ENCODE results near the gene USP7. TPM values are rescaled to one million over a fixed set of nuclear protein-coding genes. Genes with fewer than 3 reads are reported as not detected.

The USP7 gene
- total and polyA plus RNA-seq, 10 of the 15 experiments (the other 5 are each of a cell fraction or from before 2014, with no cell fraction given), result 16.2 to 133 (median 60.5) TPM

Other genes with a start within 250 kb of the USP7 start
- 9.0 and 10.6 TPM in 2 replicates for gene TMEM186, start 166.3 kb downstream of the USP7 start, total RNA-seq (2014; rRNA removed)
- 11.9 and 13.0 TPM in 2 replicates for gene TMEM186, start 166.3 kb downstream of the USP7 start, total RNA-seq (2014; rRNA removed; fragmentation: Illumina TruSeq; extraction: Trizol)
- gene TMEM186, start 166.3 kb downstream of the USP7 start, total RNA-seq (2021), result 15.8 and 16.9 TPM in 2 replicates
- 12.8 and 15.8 TPM in 2 replicates for gene TMEM186, start 166.3 kb downstream of the USP7 start, polyA plus RNA-seq (2011; rRNA removed)
- gene TMEM186, start 166.3 kb downstream of the USP7 start, polyA plus RNA-seq (2014; fragmentation: Illumina TruSeq; extraction: Trizol), result 15.4 and 16.7 TPM in 2 replicates
- 10 to 100 TPM; 27.3 to 28.9 TPM for gene TMEM186, start 166.3 kb downstream of the USP7 start, polyA plus RNA-seq (2014; fragmentation: Nextera tagmentation; extraction: Ambion mirVana)
- 17.2 and 17.4 TPM in 2 replicates for gene TMEM186, start 166.3 kb downstream of the USP7 start, polyA plus RNA-seq (2014; rRNA removed)
- 10 to 100 TPM; 23.3 to 28.1 TPM for gene TMEM186, start 166.3 kb downstream of the USP7 start, polyA plus RNA-seq (2016; fragmentation: Nextera tagmentation; extraction: Ambion mirVana)
- 52.0 and 52.3 TPM in 2 replicates for gene PMM2, start 166.1 kb downstream of the USP7 start, total RNA-seq (2014; rRNA removed)
- gene PMM2, start 166.1 kb downstream of the USP7 start, total RNA-seq (2014; rRNA removed; fragmentation: Illumina TruSeq; extraction: Trizol), result 56.2 and 58.1 TPM in 2 replicates
- 51.6 and 61.4 TPM in 2 replicates for gene PMM2, start 166.1 kb downstream of the USP7 start, total RNA-seq (2021)
- 33.2 and 46.7 TPM in 2 replicates for gene PMM2, start 166.1 kb downstream of the USP7 start, polyA plus RNA-seq (2011; rRNA removed)
- gene PMM2, start 166.1 kb downstream of the USP7 start, polyA plus RNA-seq (2014; fragmentation: Illumina TruSeq; extraction: Trizol), result 69.4 and 108 TPM in 2 replicates
- 10 to 100 TPM; 22.6 to 24.2 TPM for gene PMM2, start 166.1 kb downstream of the USP7 start, polyA plus RNA-seq (2014; fragmentation: Nextera tagmentation; extraction: Ambion mirVana)
- gene PMM2, start 166.1 kb downstream of the USP7 start, polyA plus RNA-seq (2014; rRNA removed), result 57.5 TPM in 2 replicates
- 10 to 100 TPM; 47.8 to 52.6 TPM for gene PMM2, start 166.1 kb downstream of the USP7 start, polyA plus RNA-seq (2016; fragmentation: Nextera tagmentation; extraction: Ambion mirVana)
- gene CARHSP1, start 94.9 kb downstream of the USP7 start, total RNA-seq (2014; rRNA removed), result 92.3 and 109 TPM in 2 replicates
- gene CARHSP1, start 94.9 kb downstream of the USP7 start, total RNA-seq (2014; rRNA removed; fragmentation: Illumina TruSeq; extraction: Trizol), result 40.5 and 45.0 TPM in 2 replicates
- gene CARHSP1, start 94.9 kb downstream of the USP7 start, total RNA-seq (2021), result 61.3 and 68.6 TPM in 2 replicates
- 39.2 and 65.3 TPM in 2 replicates for gene CARHSP1, start 94.9 kb downstream of the USP7 start, polyA plus RNA-seq (2011; rRNA removed)
- gene CARHSP1, start 94.9 kb downstream of the USP7 start, polyA plus RNA-seq (2014; fragmentation: Illumina TruSeq; extraction: Trizol), result 24.7 and 34.1 TPM in 2 replicates
- gene CARHSP1, start 94.9 kb downstream of the USP7 start, polyA plus RNA-seq (2014; fragmentation: Nextera tagmentation; extraction: Ambion mirVana), result 1 to 10 TPM; 5.5 to 8.4 TPM
- 104 and 112 TPM in 2 replicates for gene CARHSP1, start 94.9 kb downstream of the USP7 start, polyA plus RNA-seq (2014; rRNA removed)
- gene CARHSP1, start 94.9 kb downstream of the USP7 start, polyA plus RNA-seq (2016; fragmentation: Nextera tagmentation; extraction: Ambion mirVana), result 10 to 100 TPM; 83.2 to 86.2 TPM
- gene LITAFD, start 81.6 kb downstream of the USP7 start, total RNA-seq (2014; rRNA removed), result not detected in 2 replicates
- not detected in 2 replicates for gene LITAFD, start 81.6 kb downstream of the USP7 start, total RNA-seq (2014; rRNA removed; fragmentation: Illumina TruSeq; extraction: Trizol)
- gene LITAFD, start 81.6 kb downstream of the USP7 start, total RNA-seq (2021), result not detected in 2 replicates
- not detected in 2 replicates for gene LITAFD, start 81.6 kb downstream of the USP7 start, polyA plus RNA-seq (2011; rRNA removed)
- gene LITAFD, start 81.6 kb downstream of the USP7 start, polyA plus RNA-seq (2014; fragmentation: Illumina TruSeq; extraction: Trizol), result not detected in 2 replicates
- gene LITAFD, start 81.6 kb downstream of the USP7 start, polyA plus RNA-seq (2014; fragmentation: Nextera tagmentation; extraction: Ambion mirVana), result not detected
- not detected in 2 replicates for gene LITAFD, start 81.6 kb downstream of the USP7 start, polyA plus RNA-seq (2014; rRNA removed)
- gene LITAFD, start 81.6 kb downstream of the USP7 start, polyA plus RNA-seq (2016; fragmentation: Nextera tagmentation; extraction: Ambion mirVana), result not detected
- gene HAPSTR1, start 127.7 kb upstream of the USP7 start, total RNA-seq (2014; rRNA removed), result 37.5 and 43.6 TPM in 2 replicates
- 36.4 and 37.2 TPM in 2 replicates for gene HAPSTR1, start 127.7 kb upstream of the USP7 start, total RNA-seq (2014; rRNA removed; fragmentation: Illumina TruSeq; extraction: Trizol)
- gene HAPSTR1, start 127.7 kb upstream of the USP7 start, total RNA-seq (2021), result 50.3 and 52.5 TPM in 2 replicates
- 32.5 and 43.1 TPM in 2 replicates for gene HAPSTR1, start 127.7 kb upstream of the USP7 start, polyA plus RNA-seq (2011; rRNA removed)
- 22.7 and 25.4 TPM in 2 replicates for gene HAPSTR1, start 127.7 kb upstream of the USP7 start, polyA plus RNA-seq (2014; fragmentation: Illumina TruSeq; extraction: Trizol)
- 10 to 100 TPM in 1 of 2 experiments, 1 to 10 TPM in 1; 8.7 to 12.5 TPM for gene HAPSTR1, start 127.7 kb upstream of the USP7 start, polyA plus RNA-seq (2014; fragmentation: Nextera tagmentation; extraction: Ambion mirVana)
- gene HAPSTR1, start 127.7 kb upstream of the USP7 start, polyA plus RNA-seq (2014; rRNA removed), result 21.7 and 23.5 TPM in 2 replicates
- gene HAPSTR1, start 127.7 kb upstream of the USP7 start, polyA plus RNA-seq (2016; fragmentation: Nextera tagmentation; extraction: Ambion mirVana), result 10 to 100 TPM; 10.3 to 11.7 TPM

Measured in GM12878 (cell line).